ENCODE measurements around the gene DEGS2.
"Not testable (repeated sequence)": the region's sequence is repeated elsewhere in the genome, so short reads cannot be mapped to it uniquely, and the experiment has no call there.

DEGS2 gene

DNA sequence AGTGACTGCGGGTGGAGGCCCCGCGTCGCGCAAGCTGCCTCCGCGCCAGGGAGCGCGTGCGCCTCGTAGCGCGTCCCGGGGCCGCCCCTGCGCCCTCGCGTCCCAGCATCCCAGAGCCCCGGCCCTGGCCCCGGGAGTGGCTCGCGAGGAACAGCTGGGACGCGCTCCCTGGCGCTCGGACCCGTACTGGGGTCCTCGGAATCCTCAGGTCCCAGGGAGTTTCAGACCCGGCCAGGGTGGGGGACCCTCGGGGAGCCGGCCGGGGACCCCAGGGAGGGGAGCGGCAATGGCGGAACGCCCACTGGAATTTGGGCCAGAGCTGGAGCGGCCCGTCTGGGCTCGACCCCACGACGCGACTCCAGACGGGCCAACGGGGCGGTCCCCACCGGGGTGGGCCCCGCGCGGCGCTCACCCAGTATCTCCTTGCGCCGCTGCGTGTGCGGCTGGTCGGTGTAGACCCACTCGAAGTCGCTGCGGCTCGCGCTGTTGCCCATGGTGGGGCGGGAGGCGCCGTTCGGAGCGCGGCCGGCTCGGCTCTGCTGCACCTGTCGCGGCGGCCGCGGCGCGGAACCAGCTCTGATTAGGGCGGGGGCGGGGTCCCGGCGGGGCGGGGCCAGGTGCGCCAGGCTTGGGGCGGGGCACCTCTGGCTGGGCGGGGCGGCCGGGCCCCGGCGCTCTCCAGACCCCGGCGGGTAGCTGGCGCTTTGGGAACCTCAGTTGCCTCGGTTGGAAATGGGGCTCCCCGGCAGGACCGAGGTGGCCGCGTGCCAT lies at the start of gene DEGS2:
TSS of gene DEGS2 (minus strand) at position 552 of the 771 bp plus-strand sequence. CDS start at position 494, 58 bp downstream.
- DNase-seq, result no peak

DNA sequence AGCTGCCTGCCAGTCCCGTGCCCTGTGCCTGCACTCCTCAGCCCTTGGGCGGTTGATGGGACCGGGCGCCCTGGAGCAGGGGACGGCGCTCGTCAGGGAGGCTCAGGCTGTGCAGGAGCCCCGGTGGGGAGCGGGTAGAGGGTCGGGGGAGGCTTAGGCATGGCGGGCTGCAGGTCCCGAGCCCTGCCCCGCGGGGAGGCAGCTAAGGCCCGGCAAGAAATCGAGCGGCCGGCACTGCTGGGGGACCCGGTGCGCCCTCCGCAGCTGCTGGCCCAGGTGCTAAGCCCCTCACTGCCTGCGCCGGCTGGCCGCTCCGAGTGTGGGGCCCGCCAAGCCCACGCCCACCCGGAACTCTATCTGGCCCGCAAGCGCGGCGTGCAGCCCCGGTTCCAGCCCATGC lies 48.7 kb upstream of the DEGS2 start:
- DNase-seq, result not testable (repeated sequence)

DNA sequence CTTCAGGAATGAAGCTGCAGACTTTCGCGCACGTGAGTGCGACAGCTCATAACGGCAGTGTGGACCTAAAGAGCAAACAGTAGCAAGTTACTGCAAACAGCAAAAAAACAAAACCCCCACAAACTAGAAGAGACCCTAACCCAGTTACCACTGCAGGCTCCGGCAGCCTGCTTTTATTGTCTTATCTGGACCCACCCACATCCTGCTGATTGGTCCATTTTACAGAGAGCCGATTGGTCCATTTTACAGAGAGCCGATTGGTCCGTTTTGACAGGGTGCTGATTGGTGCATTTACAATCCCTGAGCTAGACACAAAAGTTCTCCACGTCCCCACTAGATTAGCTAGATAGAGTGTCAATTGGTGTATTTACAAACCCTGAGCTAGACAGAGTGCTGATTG lies 48.1 kb upstream of the DEGS2 start:
- DNase-seq, result not testable (repeated sequence)

DNA sequence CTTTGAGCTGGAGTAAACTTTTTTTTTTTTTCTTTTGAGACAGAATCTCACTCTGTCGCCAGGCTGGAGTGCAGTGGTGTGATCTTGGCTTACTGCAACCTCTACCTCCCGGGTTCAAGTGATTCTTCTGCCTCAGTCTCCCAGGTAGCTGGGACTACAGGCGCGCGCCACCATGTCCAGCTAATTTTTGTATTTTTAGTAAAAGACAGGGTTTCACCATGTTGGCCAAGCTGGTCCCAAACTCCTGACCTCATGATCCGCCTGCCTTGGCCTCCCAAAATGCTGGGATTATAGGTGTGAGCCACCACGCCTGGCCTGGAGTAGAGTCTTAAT lies 45.4 kb upstream of the DEGS2 start:
- DNase-seq, result not testable (repeated sequence)

DNA sequence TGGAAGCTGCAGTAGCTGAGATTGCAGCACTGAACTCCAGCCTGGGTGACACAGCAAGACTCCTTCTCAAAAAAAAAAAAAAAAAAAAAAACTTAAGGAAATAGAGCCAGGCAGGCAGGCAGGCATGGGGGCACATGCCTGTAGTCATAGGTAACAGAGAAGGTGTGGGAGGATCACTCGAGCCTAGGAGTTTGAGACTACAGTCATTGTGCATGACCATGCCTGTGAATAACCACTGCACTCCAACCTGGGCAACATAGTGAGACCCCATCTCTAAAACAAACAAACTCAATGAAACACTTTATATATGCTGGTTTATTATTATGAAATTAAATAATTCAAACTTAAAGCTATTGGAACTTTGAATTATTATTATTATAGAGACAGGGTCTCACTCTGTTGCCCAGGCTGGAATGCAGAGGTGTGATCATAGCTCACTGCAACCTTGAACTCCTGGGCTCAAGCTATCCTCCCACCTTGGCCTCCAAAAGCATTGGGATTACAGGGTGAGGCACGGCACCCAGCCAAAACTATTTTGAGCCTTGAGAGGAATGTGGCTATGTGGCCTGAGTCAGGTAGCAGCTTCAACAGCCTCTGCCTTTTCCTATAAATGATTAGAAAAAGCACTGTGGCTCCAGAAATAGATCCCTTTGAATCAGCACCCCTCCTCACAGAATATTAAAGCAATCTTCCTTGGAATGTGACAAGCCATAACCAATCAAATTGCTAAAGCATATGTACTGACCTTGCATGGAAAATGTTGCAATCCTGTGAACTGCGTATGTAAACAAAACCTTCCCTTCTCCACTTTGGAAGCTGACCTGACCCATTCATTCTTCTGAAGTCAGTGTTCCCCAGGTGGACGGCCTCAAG lies 44.8 kb upstream of the DEGS2 start:
- DNase-seq, result no peak

DNA sequence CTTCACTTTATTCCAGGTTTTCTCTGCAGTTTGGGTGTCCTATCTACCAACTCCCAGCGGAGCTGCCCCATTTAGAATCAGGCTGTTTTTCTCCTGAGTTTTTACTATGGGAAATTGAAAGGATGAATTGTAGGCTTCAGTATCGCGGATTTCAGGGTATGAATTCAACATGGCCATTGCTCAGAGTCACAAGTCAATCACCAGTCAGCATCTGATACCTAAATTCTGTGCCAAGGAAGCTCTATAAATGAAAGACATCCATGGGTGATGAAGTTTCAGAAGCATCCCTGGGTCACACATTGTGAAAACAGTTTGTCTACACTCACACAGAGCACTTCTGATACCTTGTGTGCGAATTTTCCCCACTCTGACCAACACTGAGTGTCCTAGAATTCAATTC lies 43.7 kb upstream of the DEGS2 start:
- DNase-seq, result no peak

DNA sequence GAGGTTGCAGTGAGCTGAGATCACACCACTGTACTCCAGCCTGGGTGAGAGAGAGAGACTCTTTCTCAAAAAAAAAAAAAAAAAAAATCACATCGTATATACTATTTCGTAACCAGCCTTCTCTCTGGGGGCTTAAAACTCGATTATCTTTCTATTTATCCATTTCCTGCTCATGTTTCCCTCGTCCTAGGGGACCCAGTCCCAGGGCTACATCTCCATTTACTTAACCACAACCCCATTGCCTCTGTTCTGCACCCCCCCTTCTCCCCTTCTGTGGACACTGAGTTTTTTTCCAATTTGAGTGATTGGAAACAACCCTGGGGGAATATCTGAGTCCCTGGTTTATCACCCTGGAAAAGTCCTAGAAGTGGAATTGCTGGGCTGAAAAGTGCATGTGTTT lies 43.3 kb upstream of the DEGS2 start:
- DNase-seq, result no peak

DNA sequence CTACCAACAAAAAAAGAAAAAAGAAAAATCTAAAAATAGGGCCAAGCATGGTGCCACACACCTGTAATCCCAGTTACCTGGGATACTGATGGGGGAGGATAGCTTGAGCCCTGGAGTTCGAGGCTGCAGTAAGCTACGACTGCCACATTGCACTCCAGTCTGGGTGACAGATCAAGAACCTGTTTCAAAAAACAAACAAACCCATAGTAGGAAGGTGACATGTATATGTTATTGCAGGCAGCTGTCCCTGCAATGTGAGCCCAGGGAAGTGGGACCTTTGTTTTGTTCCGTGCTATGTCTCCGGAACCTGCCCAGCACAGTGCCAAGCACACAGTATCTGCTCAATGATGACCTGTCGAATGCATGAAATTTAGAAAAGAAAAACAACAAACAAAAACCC lies 42.3 kb upstream of the DEGS2 start:
- DNase-seq, result no peak

DNA sequence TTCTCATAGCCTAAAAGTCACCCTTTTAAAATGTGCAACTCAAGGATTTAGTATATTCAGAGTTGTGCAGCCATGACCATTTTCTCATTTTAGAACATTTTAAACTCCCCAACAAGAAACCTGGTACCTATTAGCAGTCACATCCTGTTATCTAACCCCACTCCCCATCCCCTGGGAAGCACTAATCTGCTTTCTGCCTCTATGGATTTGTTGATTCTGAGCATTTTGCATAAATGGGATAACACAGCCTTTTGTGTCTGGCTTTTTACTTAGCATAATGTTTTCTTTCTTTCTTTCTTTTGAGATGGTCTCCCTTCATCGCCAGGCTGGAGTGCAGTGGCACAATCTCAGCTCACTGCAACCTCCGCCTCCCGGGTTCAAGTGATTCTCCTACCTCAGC lies 40.9 kb upstream of the DEGS2 start:
- DNase-seq, result no peak

DNA sequence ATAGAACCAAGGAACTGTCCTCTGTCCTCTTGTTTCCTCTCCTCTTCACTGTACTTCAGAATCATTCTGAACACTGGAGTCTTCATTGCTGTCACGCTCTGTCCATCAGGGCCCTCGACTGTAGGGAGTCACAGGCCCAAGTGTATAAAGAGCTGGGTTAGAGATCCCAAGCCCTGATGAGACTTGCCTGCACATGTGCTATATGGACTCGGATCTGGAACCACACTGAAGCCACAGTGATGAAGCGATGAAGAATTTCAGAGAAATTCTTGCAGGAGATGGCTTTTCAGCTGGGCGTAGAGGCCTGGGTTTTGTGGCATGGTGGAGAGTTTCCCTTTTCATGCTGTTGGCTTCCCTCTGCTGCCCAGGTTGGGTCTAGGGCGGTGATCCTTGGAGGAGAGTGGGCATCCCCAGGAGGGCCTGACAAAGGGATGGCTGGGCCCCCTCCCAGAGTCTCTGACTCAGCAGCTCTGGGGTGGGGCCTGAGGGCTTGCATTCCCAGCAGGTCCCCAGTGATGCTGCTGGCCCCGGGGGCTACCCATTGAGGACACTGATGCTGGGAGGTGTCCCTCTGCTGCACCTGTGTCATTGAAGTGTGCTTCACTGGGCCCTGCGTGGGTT lies 39.9 kb upstream of the DEGS2 start:
- no peak for DNase-seq

DNA sequence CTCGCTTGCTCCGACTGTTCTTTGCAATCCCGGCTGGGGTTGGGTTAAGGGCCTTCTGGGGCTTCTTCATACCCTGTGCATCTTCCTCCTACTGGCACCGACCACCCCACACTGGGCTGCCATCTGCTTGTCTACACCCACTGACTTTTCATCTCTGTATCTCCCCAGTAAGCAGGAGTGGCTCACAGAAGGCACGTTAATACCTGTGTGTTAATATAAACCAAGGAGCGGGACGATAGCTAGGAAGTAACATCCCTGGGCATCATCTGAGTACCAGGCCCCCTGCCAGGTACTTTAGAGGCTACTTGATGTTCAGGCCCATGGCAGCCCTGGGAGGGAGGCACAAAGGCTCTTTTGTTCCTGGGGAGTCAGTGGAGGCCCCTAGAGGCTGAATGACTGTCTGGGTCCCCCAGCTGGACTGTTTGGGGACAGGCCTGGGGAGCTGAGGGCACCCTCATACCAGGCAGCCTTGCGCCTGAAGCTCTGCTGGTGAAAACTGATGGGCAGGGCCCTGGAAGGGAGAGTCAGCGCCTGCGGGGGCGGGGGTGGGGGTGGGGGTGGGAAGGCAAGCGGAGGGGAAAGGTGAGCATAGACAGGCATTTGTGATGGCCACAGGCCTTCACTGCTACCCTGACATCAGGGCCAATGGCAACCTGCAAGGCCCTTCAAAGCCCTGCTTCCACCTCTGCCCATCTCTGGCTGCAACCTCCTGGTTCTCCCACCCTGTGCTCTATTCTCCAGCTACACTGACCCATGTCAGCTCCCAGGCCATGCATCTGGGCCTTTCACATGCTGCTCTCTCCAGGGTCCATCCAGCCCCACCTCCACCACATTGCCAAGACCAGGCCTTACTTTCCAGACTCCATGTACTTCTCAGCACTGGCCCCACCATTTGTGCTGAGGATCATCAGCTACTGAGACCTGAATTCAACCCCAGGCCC lies 34.2 kb upstream of the DEGS2 start:
- peak in 37 of 56 donors; percentile 20 to 74 (median 39) for DNase-seq

DNA sequence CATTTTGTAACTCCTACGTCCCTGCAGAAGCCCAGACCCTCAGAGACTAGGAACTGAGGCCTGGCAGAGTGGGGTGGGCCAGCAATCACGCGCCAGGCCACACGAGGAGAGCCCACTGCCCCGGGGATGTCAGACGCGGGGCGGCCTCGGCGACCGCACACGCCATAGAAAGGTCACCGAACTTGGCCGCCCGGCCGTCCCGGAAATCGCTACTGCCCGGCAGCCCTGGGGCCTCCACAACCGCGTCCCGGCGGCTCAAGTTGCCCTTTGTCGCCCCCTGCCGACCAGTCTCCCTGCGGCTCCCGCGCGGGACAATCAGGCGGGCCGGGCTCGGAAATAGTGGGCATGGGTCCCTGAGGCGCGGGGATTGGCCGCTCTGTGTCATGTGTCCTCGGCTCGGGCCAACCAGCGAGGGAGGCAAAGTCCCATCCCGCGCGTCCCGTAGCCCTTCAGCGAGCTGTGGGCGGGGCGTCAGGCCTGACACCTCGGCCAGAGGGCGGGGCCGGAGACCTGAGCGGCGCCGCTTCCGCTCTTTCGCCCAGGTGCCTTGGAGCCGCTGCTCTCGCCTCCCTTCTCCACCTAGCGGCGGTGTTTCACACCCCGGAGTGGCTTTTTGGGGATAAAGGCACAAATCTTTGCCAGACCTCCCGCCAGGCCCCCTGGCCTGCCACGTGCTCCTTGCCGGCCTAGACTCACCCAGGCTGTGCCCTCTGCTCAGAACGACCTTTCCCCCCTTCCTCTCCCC lies 33.4 kb upstream of the DEGS2 start:
- peak; percentile 82 to 100 (median 96) for DNase-seq

DNA sequence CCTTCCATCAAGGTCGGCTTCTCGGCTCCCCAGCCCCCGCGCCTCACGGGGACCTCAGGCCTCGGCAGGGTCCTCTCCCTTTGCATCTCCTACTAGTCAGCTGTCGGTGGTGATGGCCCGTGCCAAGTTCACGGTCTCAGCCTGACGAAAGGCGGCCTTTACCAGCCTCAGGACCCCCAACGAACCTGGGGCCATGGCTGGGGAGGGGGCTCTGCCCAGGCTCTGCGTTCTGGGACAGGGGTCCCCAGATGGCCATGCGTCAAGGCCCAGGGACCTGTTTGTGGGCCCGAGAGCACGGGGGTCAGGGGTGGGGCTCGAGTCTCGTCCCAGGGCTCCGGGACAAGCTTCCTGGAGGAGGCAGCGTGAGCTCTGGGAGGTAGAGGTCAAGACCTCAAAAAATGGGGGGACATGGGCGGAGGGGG lies 32.8 kb upstream of the DEGS2 start:
- peak in 6 of 56 donors; percentile 15 to 52 (median 25) for DNase-seq

DNA sequence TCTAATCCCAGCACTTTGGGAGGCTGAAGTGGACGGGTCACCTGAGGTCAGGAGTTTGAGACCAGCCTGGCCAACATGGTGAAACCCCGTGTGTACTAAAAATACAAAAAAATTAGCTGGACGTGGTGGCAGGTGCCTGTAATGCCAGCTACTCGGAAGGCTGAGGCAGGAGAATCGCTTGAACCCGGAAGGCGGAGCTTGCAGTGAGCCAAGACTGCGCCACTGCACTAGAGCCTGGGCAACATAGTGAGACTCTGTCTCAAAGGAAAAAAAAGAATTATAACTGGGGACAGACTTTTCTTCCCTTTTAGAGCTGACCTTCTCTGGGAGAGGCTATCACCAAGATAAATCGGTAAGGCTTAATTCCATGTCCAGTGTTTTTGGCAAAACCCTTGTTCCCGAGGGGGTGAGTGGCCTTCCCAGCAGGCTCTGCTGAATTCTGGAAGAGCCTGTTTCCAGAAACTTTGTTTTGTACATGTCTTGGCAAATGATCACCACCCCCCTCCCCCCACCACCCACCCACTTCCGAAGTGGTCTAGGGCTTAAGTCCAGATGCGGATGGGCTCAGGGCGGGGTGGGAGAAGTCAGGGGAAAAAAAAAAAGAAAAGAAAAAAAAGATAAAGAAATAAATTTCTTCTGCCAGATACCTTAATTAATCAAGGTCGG lies 32.3 kb upstream of the DEGS2 start:
- no peak for DNase-seq

DNA sequence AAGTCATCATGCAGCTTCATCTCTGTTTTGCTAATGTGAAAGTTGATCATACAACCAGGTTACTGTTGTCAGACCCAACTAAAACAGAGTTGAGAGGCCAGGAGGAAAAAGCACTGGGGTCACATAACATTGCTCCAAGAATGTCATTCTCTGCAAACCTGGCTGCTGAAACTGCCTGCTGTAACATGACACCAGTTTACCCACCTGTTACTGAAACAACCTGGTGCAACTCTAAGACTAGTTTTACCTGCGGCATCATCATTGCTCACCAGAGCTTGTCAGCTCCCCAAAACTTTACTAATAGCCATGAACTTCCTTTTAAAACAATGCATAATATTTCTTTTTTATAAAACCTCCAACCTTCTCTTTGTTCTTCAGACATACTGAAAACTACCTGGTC lies 30.7 kb upstream of the DEGS2 start:
- no peak for DNase-seq

DNA sequence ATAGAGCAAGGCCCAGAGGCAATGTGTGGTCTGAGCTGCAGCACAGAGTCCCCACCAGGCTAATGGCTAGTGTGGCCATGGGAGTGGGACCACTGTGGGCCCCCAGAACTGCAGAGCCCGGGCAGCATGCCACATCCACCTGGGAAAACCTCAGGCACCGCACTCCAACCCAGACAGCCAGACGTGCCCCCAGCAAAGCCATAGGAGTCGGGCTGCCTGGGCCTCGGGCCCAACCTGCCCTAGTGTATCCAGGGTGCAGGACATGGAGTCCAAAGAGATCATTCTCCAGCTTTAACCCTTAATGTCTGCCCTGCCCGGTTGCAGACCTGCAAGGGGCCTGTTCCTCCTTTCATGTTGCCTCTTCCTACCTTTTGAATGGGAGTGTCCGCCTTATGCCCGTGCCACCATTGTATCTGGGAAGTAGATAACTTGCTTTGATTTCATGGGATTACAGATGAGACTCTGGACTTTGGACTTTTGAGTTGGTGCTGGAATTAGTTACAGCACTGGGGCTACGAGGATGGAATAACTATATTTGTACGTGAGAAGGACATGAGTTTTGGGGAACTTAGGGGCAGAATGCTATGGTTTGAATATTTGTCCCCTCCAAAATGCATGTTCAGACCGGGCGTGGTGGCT lies 29.1 kb upstream of the DEGS2 start:
- no peak for DNase-seq

DNA sequence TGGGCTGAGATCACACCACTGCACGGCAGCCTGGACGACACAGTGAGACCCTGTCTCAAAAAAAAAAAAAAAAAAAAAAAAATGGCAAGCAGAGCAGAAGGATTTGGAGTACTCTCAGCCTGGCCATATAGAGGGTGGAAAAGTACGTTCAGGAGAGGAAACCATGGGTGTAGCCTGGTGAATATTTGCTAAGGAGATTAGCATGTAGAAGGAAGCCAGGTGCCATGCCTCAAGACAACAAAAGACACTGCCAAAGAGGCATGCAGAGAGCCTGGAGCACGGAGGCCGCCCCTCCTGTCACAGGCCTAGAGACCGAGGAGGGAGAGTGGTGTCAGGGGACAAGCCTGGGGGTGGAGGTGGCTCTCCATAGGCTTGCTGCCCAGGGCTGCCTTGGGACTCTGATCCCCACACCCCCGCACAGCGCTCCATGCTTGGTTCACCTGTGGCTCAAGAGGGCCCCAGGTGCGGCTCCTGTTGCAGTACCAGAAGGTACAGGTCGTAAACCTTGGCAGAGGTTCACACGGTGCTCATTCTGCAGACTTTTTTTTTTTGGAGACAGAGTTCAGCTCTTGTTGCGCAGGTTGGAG lies 27.9 kb upstream of the DEGS2 start:
- DNase-seq, result no peak

DNA sequence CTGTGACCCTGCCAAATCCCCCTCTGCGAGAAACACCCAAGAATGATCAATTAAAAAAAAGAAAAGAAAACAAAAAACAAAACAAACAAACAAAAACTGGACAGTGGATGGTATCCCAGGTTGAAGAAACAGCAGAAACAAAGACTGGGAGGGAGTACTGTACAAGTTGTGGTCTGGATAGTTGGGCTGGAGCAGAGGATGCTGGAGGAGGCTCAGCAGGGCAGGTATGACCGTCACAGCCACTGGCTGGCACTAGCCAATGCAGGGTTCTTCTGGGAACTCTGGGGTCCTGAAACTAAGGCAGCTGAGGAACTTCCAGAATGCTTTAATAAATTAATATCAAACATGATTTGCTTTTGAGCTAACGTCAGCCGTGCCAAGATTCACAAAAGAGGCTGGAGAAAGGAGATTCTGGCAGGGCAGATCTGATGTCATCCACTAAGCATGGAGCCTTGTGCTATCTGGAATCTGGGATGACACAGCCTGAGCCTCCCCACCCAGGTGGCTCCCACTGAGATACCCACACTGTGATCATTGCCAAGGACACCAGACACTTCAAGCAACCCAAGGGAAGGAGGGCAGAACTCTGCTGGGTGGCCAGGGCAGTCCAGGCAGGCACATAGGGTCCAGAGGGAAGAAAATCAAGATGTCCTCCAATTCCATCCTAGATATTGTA lies 22.6 kb upstream of the DEGS2 start:
- DNase-seq, result not testable (repeated sequence)

Data from amygdala (tissue), 56 donors.